Activated T-cell treated with anti-CD3 and anti-CD28 coated beads for 24 hours (primary cell): ENCODE measurements around the gene SGSM1.
A peak's percentile ranks its signal among the peaks of the same experiment; 100 is the strongest.
"Not testable (repeated sequence)": the region's sequence is repeated elsewhere in the genome, so short reads cannot be mapped to it uniquely, and the experiment has no call there.

ENCODE experiments used
- DNase-seq: peaks from one replicate; pipeline ENCODE4 v3.0.0-alpha.2; 2020; ENCODE audit warnings: low read depth

The SGSM1 gene

DNA sequence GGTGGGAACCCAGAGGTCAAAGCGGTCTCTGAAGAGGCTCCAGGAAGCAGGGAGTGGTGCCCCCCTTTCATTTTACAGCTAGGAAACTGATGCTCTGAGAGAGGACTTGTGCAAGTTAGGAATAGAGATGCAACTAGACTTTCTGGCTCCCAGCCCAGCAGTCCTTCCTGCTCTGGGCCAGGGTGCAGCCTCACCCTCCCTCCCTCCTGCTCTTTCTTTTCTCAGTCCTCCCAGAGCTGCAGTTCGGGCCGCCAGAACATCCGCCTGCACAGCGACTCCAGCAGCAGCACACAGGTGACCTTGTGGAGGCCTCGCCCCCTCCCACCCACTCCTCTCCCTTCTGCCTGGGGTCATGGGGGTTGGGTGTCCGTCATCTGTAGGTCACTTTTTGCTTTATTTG lies 89.0 kb downstream of the SGSM1 start:
- DNase-seq, result no peak

- DNase-seq, result no peak
Measured at GRCh38 chr22:24901448-24901847, 95.4 kb downstream of the SGSM1 start.

DNA sequence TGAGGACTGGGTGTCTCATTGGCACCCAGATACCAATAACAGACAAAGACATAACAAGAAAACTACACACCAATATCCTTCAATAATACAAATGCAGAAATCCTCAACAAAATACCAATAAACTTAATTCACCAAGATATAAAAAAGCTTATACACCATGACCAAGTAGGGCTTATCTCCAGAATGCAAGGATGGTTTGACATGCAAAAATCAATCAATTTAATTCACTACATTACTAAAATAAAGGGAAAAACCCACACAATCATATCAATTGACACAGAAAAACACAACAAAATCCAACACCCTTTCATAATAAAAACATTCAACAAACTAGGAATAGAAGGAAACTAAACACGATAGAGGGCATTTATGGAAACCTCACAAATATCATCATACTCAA lies 99.9 kb downstream of the SGSM1 start:
- DNase-seq, result no peak

GRCh38 chr22:24907101-24907500 lies 101.1 kb downstream of the SGSM1 start:
- DNase-seq, result not testable (repeated sequence)

DNA sequence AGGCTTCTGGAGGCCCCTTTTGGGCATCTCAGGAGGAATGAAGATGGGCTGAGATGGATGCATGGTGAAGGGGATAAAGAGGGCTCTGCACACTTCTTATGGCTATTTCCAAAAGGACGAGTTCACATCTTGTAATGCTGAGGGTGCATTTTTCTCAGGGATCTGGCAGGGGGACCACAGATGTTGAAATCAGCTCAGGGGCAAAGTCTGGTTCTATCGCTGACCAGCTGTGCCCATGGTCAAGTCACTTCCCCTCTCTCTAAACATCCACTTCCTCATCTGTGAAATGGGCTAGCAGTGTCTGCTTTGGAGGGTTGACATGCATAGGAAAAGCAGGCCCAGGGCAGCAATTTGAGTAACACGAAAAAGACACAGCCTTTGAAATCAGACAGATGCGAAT lies 114.0 kb downstream of the SGSM1 start:
- no peak for DNase-seq

- DNase-seq, result no peak
Measured at GRCh38 chr22:24925586-24926427, 119.8 kb downstream of the SGSM1 start.

DNA sequence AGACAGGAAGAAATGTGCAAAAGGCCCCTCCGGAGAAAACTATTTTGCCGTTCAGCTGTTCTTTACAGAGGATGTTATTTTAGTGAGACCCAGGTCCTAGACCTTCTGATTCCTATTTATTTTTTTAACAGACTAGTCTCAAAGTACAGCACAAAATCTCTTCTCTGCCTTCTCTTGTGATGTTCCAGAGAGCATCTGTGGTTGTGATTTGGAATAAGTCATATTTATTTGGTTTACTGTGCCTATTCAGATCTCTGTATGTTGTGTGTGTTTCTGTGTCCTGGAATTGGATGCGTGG lies 120.4 kb downstream of the SGSM1 start:
- no peak for DNase-seq

DNA sequence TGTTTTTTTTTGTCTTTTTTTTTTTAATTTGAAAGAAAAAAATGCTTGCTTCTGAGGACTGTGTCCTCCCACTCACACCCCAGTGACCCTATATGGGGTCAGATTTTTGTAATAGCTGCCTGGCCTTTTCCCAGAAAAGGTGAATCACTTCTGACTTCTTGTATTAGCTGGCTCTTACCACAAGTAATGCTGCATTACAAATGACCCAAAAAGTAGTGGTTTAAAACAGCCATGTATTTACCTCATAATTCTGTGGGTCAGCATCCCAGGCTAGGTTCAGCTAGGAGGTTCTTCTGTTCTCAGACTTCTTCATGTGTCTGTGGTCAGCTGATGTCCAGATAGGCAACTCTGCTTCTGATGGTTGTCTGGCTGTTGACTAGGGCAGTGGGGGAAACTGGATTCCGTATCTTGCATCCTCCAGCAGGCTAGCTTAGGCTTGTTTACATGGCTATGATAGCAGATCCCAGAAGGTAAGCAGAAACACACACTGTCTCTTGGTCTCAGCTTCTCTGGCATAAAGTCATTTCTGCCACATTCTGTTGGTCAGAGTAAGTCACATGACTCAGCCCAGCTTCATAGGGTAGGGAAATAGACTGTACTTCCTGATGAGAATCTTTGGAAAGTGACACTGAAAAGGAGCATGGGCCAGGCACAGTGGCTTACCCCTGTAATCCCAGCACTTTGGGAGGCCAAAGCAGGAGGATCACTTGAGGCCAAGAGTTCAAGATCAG lies 121.0 kb downstream of the SGSM1 start:
- no peak for DNase-seq

DNA sequence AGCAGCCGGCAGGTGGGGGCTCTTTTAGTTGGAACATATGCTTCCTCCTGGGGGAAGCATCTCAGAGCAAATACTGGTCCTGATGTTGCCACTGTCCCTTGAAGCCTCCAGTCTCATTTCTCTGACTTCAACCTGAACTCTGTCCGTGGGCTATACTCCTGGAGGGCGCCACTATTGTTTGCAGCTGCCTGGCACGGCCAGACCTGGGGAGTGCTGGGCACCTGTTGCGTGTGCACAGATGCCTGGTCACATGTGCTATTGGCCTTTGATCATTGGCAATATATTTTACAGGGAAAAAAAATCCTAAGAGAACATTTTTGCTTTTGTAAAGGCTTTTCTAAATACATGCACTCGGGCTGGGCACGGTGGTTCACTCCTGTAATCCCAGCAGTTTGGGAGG lies 122.3 kb downstream of the SGSM1 start:
- no peak for DNase-seq

- no peak for DNase-seq
Measured at GRCh38 chr22:24930678-24931077, 124.7 kb downstream of the SGSM1 start.

- DNase-seq, result no peak
Measured at GRCh38 chr22:24935771-24936483, 129.9 kb downstream of the SGSM1 start.

DNA sequence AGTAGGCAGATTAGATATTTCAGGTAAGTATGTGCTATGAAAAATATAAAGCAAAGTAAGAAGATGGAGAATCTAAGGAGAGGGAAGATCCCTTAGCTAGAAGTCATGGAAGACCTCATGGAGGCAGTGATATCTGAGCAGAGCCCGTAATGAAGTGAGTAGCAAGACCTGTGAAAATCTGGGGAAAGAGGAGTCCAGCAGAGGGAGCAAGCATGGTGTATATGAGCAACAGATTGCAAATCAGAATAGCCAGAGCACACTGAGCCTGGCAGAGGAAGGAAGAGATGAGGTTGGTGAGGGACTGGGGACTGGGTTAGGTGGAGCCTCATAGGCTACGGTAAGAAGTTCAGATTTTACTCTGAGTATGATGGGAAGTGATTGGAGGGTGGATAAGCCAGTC lies 131.1 kb downstream of the SGSM1 start:
- no peak for DNase-seq

DNA sequence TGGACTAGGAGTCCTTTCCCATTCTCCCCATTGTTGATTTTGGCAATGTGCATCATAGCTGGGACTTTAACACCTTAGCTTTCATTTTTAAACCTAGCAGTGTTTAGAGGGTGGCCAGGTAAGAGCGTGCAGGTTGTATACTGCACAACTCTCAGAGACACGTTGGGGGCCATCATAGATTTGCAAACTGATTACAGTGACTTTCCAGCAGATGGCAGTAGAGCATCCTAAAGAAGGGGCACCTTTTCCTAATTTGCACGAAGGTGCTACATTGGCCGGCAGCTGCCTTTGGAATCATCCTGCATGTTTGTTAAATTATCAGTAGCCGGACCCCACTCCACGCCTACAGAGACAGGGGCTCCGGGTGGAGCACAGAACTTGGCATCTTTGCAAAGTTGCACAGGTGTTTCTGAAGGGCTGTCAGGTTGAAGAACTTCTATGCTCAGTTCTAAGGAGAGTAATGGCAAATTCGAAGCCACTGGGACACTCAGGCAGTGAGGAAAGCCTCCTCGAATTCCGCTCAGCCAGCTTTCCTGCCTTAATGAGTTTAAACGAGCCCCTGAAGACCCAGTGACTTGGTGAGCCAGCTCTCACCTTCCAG lies 132.8 kb downstream of the SGSM1 start:
- DNase-seq, result peak; percentile 11

DNA sequence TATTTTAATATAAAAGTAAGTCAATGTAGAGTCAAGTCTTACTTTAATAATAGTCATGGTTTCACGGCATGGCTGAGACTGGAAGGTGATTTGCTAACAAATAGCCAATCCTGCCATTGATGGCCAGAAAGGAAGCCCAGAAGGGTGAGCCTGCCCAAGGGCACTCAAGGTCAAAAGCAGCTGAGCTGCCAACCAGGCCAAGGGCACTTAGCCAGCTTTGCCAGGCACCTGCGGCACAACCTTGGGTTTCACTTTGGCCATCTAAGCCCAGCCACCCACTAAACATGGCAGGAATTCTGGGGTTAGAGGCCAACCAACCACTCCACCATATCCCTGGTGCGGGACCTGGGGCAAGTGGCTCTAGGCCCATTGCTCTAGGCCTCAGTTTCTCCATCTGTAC lies 136.3 kb downstream of the SGSM1 start:
- DNase-seq, result no peak

- DNase-seq, result no peak
Measured at GRCh38 chr22:24944217-24944937, 138.4 kb downstream of the SGSM1 start.

DNA sequence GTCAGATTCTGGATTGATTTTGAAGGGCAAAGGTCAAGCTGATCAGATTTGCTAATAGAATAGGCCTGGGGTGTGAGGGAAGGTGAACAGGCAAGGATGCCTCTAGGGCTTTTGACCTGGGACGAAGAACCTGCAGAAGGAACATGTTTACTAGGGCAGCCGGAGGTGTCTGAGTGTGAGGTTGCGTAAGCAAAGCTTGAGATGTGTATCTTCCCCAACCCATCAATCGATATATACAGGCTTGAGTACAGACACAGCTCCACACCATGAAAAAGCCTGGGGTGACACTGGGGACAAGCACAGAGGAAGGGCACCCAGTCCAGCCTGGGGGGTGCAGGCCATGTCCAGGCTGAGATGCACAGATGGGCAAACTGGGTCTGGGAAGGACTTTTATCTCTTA lies 139.4 kb downstream of the SGSM1 start:
- no peak for DNase-seq

- no peak for DNase-seq
Measured at GRCh38 chr22:24947383-24947782, 141.4 kb downstream of the SGSM1 start.

- DNase-seq, result no peak
Measured at GRCh38 chr22:24947881-24948280, 141.9 kb downstream of the SGSM1 start.

- DNase-seq, result no peak
Measured at GRCh38 chr22:24948356-24949202, 142.6 kb downstream of the SGSM1 start.

DNA sequence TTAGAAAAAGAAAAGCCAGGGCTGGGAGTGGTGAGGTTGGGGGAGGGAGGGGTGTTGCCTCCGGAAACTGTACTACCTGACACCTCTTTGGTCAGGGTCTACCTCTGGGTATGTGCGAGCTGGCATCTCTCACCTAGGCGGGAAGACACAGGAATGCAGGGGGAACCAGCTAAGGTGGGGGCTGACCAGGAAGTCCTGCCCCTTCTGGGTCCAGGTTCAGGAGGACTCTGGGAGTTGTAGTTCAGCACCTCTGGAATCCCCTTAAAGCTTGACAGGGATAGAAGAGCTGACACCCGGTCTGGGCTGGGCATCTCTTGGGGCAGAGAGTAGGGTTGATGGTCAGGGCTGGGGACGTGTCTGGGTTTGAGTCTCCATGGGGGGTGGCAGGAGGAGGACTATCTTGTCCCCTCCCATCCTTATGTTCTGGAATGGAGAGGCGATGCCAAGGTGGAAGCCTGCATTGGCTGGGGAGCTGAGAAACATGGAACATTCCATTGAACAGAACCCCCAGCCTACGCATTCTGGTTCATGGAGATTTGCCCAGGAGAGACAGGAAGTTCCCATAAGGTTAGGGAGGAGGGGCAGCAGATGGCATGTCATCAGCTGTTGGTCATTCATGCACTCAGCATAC lies 144.4 kb downstream of the SGSM1 start:
- DNase-seq, result no peak
